Stimulated activated CD8-positive, alpha-beta memory T cell treated with anti-CD3 and anti-CD28 coated beads, Interleukin-2, amount 100 ng/mL, for 48 hours (primary cell): Measurements from ENCODE around the gene ADGRA3.
"Not testable (repeated sequence)": the region's sequence is repeated elsewhere in the genome, so short reads cannot be mapped to it uniquely, and the experiment has no call there.

Source experiments
- DNase-seq, 2 donors: peaks; one replicate each; pipeline ENCODE4 v3.0.0-alpha.2; 2020; ENCODE audit warnings: low read depth in 2 of 2

Gene ADGRA3

DNA sequence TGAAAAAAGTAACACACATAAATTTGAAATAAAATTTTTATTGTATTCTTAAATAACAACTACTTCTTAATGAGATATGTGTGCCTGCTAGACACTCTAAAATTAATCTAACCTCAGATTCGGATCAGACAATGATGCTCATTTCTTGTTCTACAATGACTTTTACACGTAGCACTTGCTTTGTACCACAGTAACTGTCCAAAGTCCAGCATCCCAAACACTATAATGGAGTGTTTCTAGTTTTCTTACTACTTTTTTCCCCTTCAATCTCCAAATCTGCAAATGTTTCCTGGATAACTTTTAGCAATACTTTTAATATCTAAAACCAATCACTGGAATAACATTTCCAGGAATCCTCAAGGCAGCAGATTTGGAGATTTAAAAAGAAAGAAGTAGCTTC, 75.9 kb downstream of the ADGRA3 start:
- no peak for DNase-seq

GRCh38 chr4:22435652-22436051, 80.2 kb downstream of the ADGRA3 start:
- no peak for DNase-seq

DNA sequence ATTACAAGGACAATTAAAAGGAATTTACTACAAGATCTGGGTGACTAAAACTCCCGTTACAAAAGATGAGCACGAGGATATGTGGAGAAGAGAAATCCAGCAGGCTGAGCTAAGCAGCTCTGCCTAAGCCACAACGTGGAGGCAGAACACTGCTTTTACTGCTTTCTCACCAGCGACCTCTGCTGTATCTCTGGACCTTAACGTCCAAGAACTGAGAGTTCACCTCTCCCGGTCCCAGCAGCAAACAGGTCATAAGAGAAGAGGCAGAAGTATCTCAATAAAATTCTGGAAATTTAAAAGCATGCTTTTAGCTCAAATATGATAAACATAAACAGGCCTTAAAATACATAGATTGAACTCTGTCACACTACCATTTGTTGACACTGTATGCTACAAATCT, 81.0 kb downstream of the ADGRA3 start:
- DNase-seq, result no peak

GRCh38 chr4:22430626-22431025, 85.2 kb downstream of the ADGRA3 start:
- no peak for DNase-seq

- no peak for DNase-seq
Observed at GRCh38 chr4:22428441-22428840, 87.4 kb downstream of the ADGRA3 start.

GRCh38 chr4:22427675-22428074, 88.2 kb downstream of the ADGRA3 start:
- no peak for DNase-seq

DNA sequence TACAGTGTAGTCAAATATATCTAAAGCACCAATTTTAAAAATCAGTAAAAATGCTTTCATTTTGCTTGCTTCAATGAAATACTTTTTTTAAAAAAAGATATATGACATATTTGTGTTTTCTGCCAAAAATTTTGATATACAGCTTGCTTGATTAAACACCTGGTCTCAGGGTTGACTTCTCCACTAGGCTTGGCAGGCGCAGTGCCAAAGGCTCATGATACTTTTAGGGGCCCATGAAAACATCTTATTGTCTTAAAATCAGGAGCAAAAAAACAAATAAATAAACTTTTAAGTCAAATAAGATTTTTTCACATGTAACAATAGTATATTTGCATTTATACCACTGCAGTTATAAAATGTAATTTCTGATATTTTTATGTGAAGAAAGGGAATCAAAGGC, 95.6 kb downstream of the ADGRA3 start:
- DNase-seq, result no peak

DNA sequence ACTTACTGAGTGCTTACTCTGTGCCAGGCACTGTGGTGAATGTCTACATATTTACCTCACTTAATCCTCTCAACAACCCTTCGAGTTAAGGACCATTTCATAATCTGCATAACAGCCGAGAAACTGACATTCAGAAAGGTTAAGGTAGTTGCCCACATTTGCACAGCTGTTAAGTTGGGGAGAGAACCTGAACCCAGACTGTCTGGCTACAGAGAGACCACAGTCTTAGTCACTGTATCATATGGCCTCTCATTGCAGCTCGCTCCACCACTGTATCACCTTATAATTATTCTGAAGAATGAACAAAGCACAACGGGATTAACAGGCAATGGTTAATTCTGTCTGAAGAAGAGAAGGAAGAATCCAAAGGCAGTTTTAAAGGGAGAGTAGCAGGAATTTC, 98.5 kb downstream of the ADGRA3 start:
- no peak for DNase-seq

DNA sequence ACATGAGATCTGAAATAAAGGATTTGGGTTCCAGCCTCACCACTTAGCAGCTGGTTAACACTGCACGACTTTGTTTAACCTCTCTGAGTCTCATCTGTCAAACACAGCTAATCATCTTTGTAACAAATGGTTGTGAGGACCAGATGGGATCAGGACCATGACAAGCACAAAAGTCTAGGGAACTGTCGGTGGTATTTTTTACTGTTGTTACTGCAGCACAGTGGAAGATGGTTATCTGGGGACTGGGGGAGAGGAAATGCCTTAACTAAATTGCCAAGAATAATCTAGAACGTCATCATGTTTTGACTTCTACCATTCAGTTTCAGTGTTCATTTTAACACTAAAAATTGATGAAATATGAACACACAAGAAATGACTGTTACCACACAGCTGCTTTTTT, 99.5 kb downstream of the ADGRA3 start:
- no peak for DNase-seq

- no peak for DNase-seq
Observed at GRCh38 chr4:22414833-22415232, 101.0 kb downstream of the ADGRA3 start.

DNA sequence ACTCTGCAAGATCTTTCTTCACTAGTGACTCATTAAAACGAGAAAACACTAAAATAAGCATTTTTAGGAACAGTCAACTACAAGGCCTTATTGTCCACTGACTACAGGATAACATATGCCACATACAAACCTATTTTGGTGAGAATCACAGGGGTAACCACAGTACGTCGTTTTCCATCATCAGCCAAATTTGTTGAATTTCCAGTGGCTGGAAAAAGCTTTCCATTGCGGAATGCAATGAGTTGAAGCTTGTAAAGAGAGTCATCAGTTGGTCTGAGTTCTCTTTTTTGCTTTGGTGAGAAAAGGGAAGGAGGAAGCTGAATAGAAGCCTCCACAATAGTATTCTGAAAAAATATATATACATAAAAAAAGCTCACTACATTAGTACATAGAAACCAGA, 102.4 kb downstream of the ADGRA3 start:
- no peak for DNase-seq

- DNase-seq, result no peak
Observed at GRCh38 chr4:22412013-22412412, 103.9 kb downstream of the ADGRA3 start.

DNA sequence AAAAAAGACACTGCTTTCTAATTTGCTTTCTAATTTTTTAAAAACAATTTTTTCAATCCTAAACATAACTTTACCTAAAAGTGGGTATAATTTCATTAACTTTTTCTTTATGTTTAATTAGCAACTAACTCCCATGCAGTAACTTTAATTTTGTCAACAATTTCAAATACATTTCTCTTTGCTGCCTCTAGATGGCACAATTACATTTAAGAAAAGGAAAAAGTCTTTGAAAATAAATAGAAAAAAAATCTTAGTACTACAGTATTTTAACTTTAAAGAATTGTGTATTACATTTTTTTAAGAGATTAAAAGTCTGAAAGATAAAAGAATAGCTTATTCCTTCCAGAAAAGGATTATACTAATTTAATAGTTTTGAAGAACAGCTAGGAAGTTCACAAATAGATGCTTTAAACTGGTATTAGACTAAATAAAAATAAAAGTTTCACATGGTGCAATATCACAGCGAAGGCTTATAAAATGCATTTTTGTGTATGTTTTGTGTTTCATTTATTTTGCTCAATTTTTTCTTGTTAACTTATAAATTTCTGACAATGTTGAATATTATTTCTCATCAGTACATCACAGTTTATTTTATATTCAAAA, 105.1 kb downstream of the ADGRA3 start:
- no peak for DNase-seq

DNA sequence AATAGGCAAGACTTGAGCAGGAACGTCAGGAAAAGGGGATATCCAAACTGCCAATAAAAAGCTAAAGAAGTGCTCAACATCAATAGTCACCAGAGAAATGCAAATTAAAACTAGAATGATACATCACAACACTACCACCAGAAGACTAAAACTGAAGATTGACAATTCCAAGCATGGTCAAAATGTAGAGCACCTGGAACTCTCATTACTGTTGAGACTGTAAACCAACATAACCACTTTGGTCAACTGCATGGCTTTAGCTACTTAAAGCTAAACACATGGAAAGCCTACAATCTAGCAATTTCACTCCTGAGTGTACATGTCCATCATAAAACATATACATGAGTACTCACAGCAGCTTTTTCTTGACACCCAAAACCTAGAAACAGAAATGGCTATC, 107.4 kb downstream of the ADGRA3 start:
- DNase-seq, result no peak

- DNase-seq, result no peak
Observed at GRCh38 chr4:22407361-22407760, 108.5 kb downstream of the ADGRA3 start.

GRCh38 chr4:22398671-22399070, 117.2 kb downstream of the ADGRA3 start:
- no peak for DNase-seq

DNA sequence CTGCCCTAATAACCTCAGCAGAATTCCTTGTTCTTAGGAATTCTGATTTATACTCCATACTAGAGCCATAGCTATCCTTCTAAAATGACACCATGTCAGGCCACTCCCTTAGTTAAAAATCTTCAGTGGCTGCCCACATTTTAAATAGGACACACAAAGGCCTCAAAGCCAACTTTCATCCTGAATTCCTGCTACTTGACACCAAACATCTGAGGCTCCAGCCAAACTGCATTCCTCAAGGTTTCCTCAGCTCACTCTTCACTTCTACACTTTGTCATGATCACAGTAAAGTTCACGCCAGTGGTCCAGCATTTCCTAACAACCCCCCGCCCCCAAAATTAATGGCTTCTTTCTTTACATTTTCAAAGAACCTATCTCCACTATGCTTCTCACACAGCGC, 124.3 kb downstream of the ADGRA3 start:
- DNase-seq, result no peak

- DNase-seq, result peak in 1 of 2 donors; percentile 12
Observed at GRCh38 chr4:22389240-22389870, 126.5 kb downstream of the ADGRA3 start.

- no peak for DNase-seq
Observed at GRCh38 chr4:22385611-22386011, 130.3 kb downstream of the ADGRA3 start.

- no peak for DNase-seq
Observed at GRCh38 chr4:22384154-22384553, 131.7 kb downstream of the ADGRA3 start.

DNA sequence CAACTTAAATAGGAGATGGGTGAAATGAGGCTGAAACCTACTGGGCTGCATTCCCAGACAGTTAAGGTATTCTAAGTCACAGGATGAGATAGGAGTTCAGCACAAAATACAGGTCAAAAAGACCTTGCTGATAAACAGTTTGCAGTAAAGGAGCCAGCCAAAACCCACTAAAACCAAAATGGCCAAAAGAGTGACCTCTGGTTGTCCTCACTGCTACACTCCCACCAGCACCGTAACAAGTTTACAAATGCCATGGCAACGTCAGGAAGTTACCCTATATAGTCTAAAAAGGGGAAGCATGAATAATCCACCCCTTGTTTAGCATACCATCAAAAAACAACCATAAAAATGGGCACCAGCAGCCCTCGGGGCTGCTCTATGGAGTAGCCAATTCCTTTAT, 133.7 kb downstream of the ADGRA3 start:
- DNase-seq, result not testable (repeated sequence)

GRCh38 chr4:22372986-22373385, 142.9 kb downstream of the ADGRA3 start:
- DNase-seq, result no peak

- DNase-seq, result no peak
Observed at GRCh38 chr4:22369901-22370562, 145.8 kb downstream of the ADGRA3 start.
